Cerebellar nuclear complex (tissue), 1 donor: ENCODE measurements around the gene SMARCD2.
"Not testable (repeated sequence)": the region's sequence is repeated elsewhere in the genome, so short reads cannot be mapped to it uniquely, and the experiment has no call there.

Experiments used
- DNase-seq, 2 experiments: peaks; one replicate each; lab custom pipeline; 2025; lab: John Stamatoyannopoulos, UW

Gene SMARCD2

DNA sequence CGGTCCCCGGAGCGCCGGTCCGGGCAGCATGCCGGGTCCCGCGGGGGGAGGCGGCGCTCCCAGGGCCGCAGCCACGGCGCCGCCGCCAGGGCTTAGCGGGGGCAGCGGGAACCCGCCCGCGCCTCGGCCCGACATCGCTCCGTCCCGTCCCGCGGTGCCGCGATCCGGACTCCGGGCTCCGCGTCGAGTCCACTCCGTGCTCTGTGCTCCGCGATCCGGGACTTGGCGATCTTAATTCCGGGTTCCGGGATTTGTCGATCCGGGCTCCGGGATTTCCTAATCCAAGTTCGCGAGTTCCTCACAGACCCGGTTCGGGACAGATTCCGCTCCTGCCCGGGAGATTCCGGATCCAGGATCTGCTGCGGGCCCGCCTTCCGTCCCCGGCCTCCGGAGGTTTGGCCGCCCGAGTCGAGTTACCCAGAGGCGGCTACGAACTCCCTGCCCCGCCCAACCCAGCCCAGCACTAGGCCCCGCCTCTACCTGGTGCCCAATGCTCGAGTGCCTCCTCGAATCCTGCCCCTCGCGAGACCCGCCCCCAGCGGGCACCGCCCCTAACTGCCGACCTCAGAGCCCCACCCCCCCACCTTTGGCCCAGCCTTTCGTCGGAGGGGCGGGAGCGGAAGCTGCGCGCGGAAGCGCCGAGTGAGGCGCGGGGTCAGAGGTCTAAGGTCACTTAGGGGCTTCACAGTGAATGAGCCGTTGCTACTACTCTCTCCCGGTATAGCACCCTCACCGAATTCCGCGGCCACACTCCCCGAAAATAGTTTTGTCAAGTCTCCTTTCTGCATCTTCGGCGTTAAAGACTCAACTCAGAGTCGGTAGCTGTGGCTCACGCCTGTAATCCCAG is at the start of gene SMARCD2:
SMARCD2 (minus strand) TSS at position 146 of the 847 bp plus-strand sequence; CDS start at position 135, 11 bp downstream.
- peak; percentile 76 to 90 for DNase-seq

- DNase-seq: not testable (repeated sequence)
Observed at GRCh38 chr17:63889026-63889848, 46.8 kb upstream of the SMARCD2 start.

DNA sequence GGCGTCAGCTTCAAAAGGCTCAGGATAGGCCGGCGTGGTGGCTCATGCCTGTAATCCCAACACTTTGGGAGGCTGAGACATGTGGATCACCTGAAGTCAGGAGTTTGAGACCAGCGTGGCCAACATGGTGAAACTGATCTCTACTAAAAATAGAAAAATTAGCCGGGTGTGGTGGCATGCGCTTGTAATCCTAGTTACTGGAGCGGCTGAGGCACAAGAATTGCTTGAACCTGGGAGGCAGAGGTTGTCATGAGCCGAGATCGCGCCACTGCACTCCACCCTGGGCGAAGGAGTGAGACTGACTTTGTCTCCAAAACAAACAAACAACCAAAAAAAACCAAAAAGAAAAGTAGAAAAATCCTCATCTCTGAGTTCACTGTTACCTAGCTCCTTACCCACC is 42.6 kb upstream of the SMARCD2 start:
- not testable (repeated sequence) for DNase-seq

- not testable (repeated sequence) for DNase-seq
Observed at GRCh38 chr17:63882626-63883126, 40.2 kb upstream of the SMARCD2 start.

DNA sequence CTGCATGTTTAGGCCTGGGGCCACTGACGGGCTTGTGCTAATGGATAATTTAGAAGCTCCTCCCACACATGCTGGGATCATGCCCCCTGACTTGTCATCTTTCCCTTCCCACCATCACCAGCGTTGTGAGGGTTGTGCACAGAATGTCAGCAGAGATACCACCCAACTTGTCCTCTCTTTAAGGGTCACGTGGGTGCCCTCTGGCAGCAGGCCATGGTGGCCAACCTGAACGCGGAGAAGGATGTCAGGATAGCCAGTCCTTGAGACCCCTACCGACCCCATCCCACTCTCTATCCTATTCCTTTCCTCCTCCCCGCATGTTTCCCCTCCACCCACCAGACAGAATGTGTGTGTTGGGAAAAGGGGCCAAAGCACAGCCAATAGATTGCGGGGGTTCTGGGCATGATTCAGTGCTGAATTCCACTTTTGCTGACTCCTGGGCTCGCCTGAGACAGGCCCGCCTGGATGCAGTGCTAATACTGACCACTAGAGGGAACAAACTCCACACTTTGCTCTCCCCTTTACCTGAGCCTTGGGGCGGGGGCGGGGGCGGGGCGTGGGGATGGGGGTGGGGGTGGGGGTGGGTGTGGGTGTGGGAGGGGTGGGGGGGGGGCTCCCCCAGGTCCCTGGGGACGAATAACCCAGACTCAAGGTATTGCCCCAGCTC is 39.6 kb upstream of the SMARCD2 start, which contains the start of gene GH2:
GH2 (minus strand) TSS at position 10 of the 667 bp plus-strand sequence. CDS start 143 bp downstream, outside the sequence.
- DNase-seq: no peak

- DNase-seq: not testable (repeated sequence)
Observed at GRCh38 chr17:63881337-63881736, 38.9 kb upstream of the SMARCD2 start.

DNA sequence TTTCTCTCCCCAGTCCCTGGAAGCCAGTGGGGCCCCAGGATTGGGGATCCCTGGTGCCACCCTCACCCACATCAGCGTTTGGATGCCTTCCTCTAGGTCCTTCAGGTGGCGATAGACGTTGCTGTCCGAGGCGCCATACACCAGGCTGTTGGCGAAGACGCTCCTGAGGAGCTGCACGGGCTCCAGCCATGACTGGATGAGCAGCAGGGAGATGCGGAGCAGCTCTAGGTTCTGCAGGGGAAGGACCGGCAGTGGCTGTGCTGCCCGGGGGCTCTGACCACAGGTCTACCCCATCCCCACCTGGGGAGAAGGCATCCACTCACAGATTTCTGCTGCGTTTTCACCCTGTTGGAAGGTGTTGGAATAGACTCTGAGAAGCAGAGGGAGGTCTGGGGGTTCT is 38.2 kb upstream of the SMARCD2 start:
- DNase-seq: no peak

DNA sequence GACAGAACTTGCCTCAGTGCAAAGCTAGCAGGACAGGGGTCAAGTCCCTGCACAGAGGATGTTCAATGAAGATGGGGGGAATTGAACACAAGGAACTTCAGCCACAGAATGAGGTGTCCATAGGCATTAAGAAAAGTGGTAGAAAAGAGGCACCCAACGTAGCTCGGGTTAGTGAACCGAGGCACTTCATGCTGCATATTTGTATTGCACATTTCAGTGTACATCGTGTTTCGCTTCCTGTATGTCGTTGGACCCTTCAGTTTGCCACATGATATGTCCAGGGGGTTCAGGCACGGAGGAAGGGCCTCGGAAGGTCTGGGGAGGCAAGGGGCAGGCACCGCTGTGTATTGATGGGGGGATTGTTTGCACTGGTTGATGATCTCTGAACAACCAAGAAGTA is 35.9 kb upstream of the SMARCD2 start:
- not testable (repeated sequence) for DNase-seq

GRCh38 chr17:63874693-63875092 is 32.2 kb upstream of the SMARCD2 start:
- DNase-seq: not testable (repeated sequence)

DNA sequence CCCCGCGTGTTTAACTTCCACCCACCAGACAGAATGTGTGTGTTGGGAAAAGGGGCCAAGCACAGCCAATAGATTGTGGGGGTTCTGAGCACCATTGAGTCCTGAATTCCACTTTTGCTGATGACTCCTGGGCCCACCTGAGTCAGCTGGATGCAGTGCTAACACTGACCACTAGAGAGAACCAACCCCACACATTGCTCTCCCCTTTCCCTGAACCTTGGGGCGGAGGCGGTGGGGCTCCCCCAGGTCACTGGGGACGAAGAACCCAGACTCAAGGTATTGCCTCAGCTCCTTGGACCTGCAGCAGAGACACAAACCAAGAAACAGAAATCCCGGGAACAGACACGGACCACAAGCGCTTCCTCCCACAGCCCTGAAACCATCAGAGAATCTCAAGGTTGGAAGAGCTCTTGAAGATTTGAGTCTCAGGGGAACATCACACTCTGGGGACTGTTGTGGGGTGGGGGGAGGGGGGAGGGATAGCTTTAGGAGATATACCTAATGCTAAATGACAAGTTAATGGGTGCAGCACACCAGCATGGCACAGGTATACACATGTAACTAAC is 31.7 kb upstream of the SMARCD2 start:
- DNase-seq: not testable (repeated sequence)

DNA sequence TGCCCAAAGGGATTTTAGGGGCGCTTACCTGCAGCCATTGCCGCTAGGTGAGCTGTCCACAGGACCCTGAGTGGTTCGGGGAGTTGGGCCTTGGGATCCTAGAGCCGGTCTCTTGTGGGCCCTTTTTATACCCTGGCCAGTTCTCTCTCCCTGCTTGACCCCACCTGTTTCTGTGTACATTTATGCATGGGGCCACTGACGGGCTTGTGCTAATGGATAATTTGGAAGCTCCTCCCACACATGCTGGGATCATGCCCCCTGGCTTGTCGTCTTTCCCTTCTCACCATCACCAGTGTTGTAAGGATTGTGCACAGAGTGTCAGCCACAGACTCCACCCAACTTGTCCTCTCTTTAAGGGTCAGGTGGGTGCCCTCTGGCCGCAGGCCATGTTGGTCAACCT is 31.1 kb upstream of the SMARCD2 start, which contains the start of gene CSH2:
CSH2 (minus strand) TSS at position 101 of the 400 bp plus-strand sequence; CDS start at position 38, 63 bp downstream.
- not testable (repeated sequence) for DNase-seq

DNA sequence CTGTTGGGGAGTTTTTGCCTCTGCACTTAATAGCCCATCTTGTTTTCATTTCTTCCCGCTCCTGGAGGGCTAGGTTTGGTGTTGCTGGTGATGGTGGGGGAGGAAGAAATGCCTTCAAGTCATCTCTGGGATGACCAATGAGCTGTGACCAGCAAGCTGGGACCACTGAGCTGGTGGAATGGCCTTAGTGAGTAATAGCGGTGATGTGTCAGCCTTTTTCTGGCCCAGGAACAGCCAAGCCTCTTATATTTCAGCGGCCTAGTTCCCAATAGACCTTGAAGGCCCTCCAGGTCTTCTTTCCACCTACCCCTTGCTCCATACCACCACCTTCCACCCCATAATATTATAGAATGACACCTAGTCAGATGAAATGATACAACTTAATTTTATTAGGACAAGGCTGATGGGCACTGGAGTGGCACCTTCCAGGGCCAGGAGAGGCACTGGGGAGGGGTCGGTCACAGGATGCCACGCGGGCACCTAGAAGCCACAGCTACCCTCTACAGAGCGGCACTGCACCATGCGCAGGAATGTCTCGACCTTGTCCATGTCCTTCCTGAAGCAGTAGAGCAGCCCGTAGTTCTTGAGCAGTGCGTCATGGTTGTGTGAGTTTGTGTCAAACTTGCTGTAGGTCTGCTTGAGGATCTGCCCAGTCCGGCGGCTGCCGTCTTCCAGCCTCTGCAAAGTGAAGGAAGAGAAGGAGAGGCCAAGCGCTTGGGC is 29.3 kb upstream of the SMARCD2 start:
- DNase-seq: not testable (repeated sequence)

DNA sequence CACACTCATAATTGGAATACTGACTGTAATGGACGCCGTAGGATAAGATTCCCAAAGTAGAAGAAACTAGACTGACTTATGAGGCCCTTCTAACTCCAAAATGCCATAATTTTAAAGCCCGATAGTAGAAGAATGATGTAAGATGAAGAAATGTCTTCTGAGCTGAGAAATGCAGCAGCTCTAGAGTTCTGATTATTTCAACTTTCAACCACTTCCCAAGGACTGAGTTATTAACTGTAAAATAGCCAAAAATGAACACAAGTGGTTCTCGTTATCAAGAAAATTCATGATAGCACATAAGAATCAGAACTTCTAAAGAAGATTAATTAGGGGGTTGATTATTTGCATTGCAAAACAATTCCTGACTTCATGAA is 27.8 kb upstream of the SMARCD2 start:
- not testable (repeated sequence) for DNase-seq

DNA sequence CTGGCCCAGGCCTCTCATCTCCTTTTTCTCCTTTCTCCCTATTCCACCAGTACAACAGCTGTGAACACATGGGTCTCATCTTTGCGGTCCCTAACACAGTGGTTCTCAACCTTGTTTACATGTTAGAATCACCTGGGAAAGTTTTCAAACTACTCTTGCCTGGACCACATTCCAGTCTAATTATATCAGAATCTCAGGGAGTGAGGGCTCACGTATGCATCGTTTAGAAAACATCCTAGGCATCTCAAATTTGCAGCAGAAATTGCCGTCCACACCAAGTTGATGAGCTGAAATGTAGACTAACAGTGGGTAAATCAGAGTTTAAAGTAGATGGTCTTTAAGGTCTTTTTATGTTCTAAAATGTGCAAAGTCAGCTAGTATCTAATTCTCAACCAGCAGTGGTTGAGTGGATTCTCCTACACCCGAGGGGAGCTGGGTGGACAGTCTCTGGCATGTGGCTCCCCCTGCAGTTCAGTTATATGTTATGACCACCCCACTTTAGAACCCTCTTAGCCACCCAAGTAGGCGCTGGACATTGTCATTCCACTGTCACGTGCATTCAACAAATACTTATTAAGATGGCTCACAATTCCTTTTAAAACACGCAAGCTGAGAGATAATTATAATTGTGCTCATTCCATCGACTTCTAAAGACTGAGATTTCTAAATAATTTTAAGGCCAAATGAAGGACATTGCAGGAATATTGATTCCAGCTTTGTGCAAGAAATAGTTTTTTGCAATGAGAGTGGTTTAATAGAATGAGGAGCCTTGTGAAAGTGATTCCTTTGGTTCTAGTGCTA is 27.2 kb upstream of the SMARCD2 start:
- DNase-seq: not testable (repeated sequence)

DNA sequence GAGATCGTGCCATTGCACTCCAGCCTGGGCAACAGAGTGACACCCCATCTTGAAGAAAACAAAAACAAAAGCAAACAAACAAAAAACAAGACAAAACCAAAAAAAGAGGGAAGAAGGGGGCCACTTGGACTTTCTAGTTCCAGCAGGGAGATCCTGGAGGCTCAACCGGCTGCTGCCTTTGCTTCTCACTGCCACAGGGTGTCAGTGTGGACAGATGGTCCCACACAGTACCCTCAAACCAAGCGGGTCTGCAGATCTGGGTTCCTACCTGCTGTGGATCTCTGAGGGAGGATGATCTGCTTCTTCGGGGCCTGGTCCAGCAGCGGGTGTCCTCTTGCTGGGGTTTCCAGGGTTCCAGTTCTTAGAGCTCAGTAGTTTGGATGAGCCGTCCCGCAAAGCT is 24.1 kb upstream of the SMARCD2 start:
- not testable (repeated sequence) for DNase-seq

GRCh38 chr17:63859257-63859656 is 16.8 kb upstream of the SMARCD2 start:
- no peak for DNase-seq

- DNase-seq: not testable (repeated sequence)
Observed at GRCh38 chr17:63856425-63856824, 13.9 kb upstream of the SMARCD2 start.

DNA sequence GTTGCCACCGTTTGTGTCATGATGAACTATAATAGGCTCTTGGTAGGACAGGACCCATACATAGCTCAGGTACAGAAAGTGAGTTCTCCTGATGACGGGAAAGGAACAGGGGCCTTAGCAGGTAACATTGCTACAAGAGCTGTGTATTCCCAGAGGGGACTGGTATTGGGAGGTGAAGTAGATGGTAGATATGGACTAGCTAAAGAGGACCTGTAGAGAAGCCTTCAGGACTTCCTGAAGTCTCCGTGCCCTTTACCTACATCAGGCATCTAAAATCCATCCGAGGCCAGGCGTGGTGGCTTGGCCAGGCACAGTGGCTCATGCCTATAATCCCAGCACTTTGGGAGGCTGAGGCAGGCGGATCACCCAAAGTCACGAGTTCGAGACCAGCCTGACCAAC is 12.7 kb upstream of the SMARCD2 start:
- DNase-seq: no peak

DNA sequence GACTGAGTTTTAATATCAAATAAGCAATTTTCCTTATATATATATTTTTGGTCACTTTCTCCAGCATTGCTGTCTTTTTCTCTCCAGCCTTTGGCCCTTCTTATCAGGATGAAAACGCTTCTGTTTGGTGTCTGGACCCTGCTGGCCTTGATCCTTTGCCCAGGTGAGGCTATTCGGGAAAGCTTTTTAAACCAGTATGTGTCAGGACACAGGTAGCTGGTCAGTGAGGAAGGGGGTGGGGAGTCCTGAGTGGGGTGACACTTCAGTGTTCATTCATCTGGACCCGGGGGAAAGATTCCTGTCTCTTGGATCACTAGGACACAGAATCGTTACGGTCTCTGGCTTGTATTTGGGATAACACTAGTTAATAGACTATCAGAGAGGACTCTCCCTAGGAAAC is 12.2 kb upstream of the SMARCD2 start:
- DNase-seq: no peak

DNA sequence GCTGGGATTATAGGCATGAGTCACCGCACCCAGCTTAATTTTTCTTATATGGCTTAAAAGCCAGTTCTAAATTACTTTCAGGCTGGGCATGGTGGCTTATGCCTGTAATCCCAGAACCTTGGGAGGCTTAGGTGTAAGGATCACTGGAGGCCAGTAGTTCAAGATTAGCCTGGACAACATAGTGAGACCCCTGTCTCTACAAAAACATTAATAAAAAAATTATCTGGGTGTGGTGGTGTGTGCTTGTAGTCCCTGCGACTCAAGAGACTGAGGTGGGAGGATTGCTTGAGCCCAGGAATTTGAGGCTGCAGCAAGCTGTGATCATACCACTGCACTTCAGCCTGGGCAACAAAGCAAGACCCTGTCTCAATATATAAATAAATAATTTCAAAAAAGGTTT is 10.8 kb upstream of the SMARCD2 start:
- DNase-seq: no peak
